ENCODE results near the gene APBA1.

GRCh38 chr9:69513141-69513820, 158.9 kb downstream of the APBA1 start:
- TF ChIP-seq CTCF (IDR thresholded peaks at IDR 0.05) (no peak), POLR2AphosphoS5 (IDR thresholded peaks at IDR 0.05) (no peak)

All from esophagus muscularis mucosa (tissue), 3 donors.